SH-SY5Y (cell line): ENCODE results near the gene COX4I1.

Experiments used
- GATA2 ChIP-seq: IDR thresholded peaks from 2 replicates; pipeline ENCODE4 v1.6.1; 2011; ENCODE audit warnings: mild to moderate bottlenecking, low read depth, low read length
- GATA3 ChIP-seq: IDR thresholded peaks from 2 replicates; pipeline ENCODE4 v1.6.1; 2011; ENCODE audit warnings: low read depth, mild to moderate bottlenecking, low read length, moderate library complexity

- TF ChIP-seq GATA2 (no peak), GATA3 (no peak)
Measured at GRCh38 chr16:85812031-85812807, 12.7 kb downstream of the COX4I1 start.
